B cell (primary cell): ENCODE results near the gene THRA.
"Not testable (repeated sequence)": the region's sequence is repeated elsewhere in the genome, so short reads cannot be mapped to it uniquely, and the experiment has no call there.

ENCODE experiments used
- CTCF ChIP-seq: fragments of 200-600 bp; IDR thresholded peaks from one replicate; pipeline ENCODE4 v1.8.0; 2022; ENCODE audit warnings: antibody characterized with exemption, mild to moderate bottlenecking
- EZH2 ChIP-seq: IDR thresholded peaks from 2 replicates; pipeline ENCODE4 v1.6.1; 2012; ENCODE audit warnings: borderline replicate concordance, low read depth, mild to moderate bottlenecking, moderate library complexity, low read length; ENCODE audit not compliant: insufficient read depth, poor library complexity, severe bottlenecking

GRCh38 chr17:40143166-40143565, 80.4 kb downstream of the THRA start:
- not testable (repeated sequence) for TF ChIP-seq CTCF, EZH2
